ENCODE data around the gene CACNA1C.

CACNA1C gene

GRCh38 chr12:2364631-2365051, 311.9 kb downstream of the CACNA1C start:
- no peak for DNase-seq (ENCODE audit: low read depth)

- DNase-seq (ENCODE audit: low read depth) = no peak
Measured at GRCh38 chr12:2366711-2367110, 313.9 kb downstream of the CACNA1C start.

GRCh38 chr12:2372178-2372577, 319.4 kb downstream of the CACNA1C start:
- DNase-seq (ENCODE audit: low read depth) = no peak

GRCh38 chr12:2372735-2373134, 319.9 kb downstream of the CACNA1C start:
- DNase-seq (ENCODE audit: low read depth) = no peak

GRCh38 chr12:2373307-2373706, 320.5 kb downstream of the CACNA1C start:
- no peak for DNase-seq (ENCODE audit: low read depth)

GRCh38 chr12:2374092-2374906, 321.5 kb downstream of the CACNA1C start:
- no peak for DNase-seq (ENCODE audit: low read depth)

- no peak for DNase-seq (ENCODE audit: low read depth)
Measured at GRCh38 chr12:2375871-2376270, 323.1 kb downstream of the CACNA1C start.

GRCh38 chr12:2376908-2377657, 324.3 kb downstream of the CACNA1C start:
- no peak for DNase-seq (ENCODE audit: low read depth)

- no peak for DNase-seq (ENCODE audit: low read depth)
Measured at GRCh38 chr12:2378835-2379330, 326.1 kb downstream of the CACNA1C start.

- DNase-seq (ENCODE audit: low read depth) = no peak
Measured at GRCh38 chr12:2380946-2381345, 328.2 kb downstream of the CACNA1C start.

- no peak for DNase-seq (ENCODE audit: low read depth)
Measured at GRCh38 chr12:2382370-2383155, 329.8 kb downstream of the CACNA1C start.

- no peak for DNase-seq (ENCODE audit: low read depth)
Measured at GRCh38 chr12:2383325-2384028, 330.7 kb downstream of the CACNA1C start.

- no peak for DNase-seq (ENCODE audit: low read depth)
Measured at GRCh38 chr12:2384029-2384386, 331.2 kb downstream of the CACNA1C start.

- DNase-seq (ENCODE audit: low read depth) = no peak
Measured at GRCh38 chr12:2384533-2385351, 332.0 kb downstream of the CACNA1C start.

GRCh38 chr12:2385529-2385928, 332.7 kb downstream of the CACNA1C start:
- no peak for DNase-seq (ENCODE audit: low read depth)

GRCh38 chr12:2386566-2386965, 333.8 kb downstream of the CACNA1C start:
- no peak for DNase-seq (ENCODE audit: low read depth)

GRCh38 chr12:2387103-2387834, 334.5 kb downstream of the CACNA1C start:
- DNase-seq (ENCODE audit: low read depth) = no peak

- DNase-seq (ENCODE audit: low read depth) = no peak
Measured at GRCh38 chr12:2389079-2389790, 336.4 kb downstream of the CACNA1C start.

- no peak for DNase-seq (ENCODE audit: low read depth)
Measured at GRCh38 chr12:2390133-2390532, 337.3 kb downstream of the CACNA1C start.

Data from T follicular helper cell (primary cell).